HepG2 (cell line): Measurements from ENCODE around the gene NINJ2.

Experiments used
- DPF2 ChIP-seq: sonication (generic); formaldehyde crosslinking; IDR thresholded peaks from 2 replicates; pipeline ENCODE4 v1.4.0; 2020; ENCODE audit warnings: mild to moderate bottlenecking, low read depth, missing genetic modification reagents, borderline replicate concordance
- SALL2 ChIP-seq: sonication (generic); formaldehyde crosslinking; IDR thresholded peaks from 2 replicates; pipeline ENCODE4 v1.8.1; 2023; ENCODE audit warnings: mild to moderate bottlenecking, missing genetic modification reagents, inconsistent platforms
- TF ChIP-seq, protein P1 (sequence below), 2 experiments: sonication (generic) in 1 of 2; formaldehyde crosslinking in 1 of 2; IDR thresholded peaks; 2 replicates each; pipeline versions ENCODE4 v1.4.0 to v1.6.1; 2018 to 2020; ENCODE audit warnings: missing genetic modification reagents in 2 of 2, borderline replicate concordance in 1 of 2, low read depth in 1 of 2, mild to moderate bottlenecking in 1 of 2, missing biosample characterization in 1 of 2
- TF ChIP-seq, protein P2 (sequence below): sonication (generic); formaldehyde crosslinking; conservative IDR thresholded peaks from 2 replicates; pipeline ENCODE4 v1.4.0; 2020; ENCODE audit warnings: missing genetic modification reagents
- TF ChIP-seq, protein P3 (sequence below): sonication (generic); formaldehyde crosslinking; IDR thresholded peaks from 2 replicates; pipeline ENCODE4 v1.5.1; 2020; ENCODE audit warnings: missing genetic modification reagents, mild to moderate bottlenecking, borderline replicate concordance
- TF ChIP-seq, protein P4 (sequence below): sonication (generic); formaldehyde crosslinking; IDR thresholded peaks from 2 replicates; pipeline ENCODE4 v1.4.0; 2020; ENCODE audit warnings: mild to moderate bottlenecking, missing genetic modification reagents, borderline replicate concordance
- TF ChIP-seq, protein P5 (sequence below): sonication (generic); formaldehyde crosslinking; IDR thresholded peaks from 2 replicates; pipeline ENCODE4 v1.5.0; 2020; ENCODE audit warnings: mild to moderate bottlenecking, missing genetic modification reagents, moderate library complexity

DNA sequence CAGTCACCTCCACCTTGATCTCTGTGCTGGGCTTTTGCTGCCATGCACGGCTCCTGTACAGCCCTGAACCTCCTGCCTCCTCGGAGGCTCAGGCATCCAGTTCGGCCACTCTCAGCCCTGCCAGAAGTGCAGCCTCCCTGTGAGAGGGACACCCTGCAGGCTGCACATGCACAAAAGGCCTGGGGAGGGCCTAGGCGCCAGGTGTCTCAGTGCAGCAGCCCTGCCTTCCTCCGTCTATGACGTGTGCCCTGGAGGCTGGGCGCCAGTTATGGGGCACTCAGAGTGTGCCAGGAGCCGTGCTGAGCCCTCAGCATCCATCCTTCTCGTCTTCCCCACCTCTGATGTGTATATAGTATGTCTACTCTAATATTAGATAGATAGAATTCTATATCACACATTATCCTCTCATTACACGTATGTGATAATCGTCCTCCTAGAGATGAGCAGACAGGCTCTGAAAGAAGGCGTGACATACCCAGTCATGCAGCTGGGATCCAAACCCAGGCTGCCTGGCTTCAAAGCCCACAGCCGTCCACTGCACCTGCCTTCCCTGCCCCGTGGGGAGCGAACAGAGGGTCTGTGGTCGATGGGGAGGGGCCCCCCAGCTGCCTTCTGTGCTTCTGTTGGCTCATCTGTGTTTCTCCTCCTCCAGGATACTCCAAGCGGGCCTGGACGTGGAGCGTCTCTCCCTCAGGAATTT lies 102.4 kb downstream of the NINJ2 start:
- TF ChIP-seq, protein P1, sequence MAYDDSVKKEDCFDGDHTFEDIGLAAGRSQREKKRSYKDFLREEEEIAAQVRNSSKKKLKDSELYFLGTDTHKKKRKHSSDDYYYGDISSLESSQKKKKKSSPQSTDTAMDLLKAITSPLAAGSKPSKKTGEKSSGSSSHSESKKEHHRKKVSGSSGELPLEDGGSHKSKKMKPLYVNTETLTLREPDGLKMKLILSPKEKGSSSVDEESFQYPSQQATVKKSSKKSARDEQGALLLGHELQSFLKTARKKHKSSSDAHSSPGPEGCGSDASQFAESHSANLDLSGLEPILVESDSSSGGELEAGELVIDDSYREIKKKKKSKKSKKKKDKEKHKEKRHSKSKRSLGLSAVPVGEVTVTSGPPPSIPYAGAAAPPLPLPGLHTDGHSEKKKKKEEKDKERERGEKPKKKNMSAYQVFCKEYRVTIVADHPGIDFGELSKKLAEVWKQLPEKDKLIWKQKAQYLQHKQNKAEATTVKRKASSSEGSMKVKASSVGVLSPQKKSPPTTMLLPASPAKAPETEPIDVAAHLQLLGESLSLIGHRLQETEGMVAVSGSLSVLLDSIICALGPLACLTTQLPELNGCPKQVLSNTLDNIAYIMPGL (CRISPR knock-in tag; IDR thresholded peaks at IDR 0.05; ENCODE audit: borderline replicate concordance in 1 of 2, low read depth in 1 of 2) = no peak
- TF ChIP-seq, protein P2, sequence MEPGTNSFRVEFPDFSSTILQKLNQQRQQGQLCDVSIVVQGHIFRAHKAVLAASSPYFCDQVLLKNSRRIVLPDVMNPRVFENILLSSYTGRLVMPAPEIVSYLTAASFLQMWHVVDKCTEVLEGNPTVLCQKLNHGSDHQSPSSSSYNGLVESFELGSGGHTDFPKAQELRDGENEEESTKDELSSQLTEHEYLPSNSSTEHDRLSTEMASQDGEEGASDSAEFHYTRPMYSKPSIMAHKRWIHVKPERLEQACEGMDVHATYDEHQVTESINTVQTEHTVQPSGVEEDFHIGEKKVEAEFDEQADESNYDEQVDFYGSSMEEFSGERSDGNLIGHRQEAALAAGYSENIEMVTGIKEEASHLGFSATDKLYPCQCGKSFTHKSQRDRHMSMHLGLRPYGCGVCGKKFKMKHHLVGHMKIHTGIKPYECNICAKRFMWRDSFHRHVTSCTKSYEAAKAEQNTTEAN (CRISPR knock-in tag) = no peak
- TF ChIP-seq DPF2 (CRISPR knock-in tag) (no peak), SALL2 (CRISPR knock-in tag) (no peak)
- TF ChIP-seq, protein P3, sequence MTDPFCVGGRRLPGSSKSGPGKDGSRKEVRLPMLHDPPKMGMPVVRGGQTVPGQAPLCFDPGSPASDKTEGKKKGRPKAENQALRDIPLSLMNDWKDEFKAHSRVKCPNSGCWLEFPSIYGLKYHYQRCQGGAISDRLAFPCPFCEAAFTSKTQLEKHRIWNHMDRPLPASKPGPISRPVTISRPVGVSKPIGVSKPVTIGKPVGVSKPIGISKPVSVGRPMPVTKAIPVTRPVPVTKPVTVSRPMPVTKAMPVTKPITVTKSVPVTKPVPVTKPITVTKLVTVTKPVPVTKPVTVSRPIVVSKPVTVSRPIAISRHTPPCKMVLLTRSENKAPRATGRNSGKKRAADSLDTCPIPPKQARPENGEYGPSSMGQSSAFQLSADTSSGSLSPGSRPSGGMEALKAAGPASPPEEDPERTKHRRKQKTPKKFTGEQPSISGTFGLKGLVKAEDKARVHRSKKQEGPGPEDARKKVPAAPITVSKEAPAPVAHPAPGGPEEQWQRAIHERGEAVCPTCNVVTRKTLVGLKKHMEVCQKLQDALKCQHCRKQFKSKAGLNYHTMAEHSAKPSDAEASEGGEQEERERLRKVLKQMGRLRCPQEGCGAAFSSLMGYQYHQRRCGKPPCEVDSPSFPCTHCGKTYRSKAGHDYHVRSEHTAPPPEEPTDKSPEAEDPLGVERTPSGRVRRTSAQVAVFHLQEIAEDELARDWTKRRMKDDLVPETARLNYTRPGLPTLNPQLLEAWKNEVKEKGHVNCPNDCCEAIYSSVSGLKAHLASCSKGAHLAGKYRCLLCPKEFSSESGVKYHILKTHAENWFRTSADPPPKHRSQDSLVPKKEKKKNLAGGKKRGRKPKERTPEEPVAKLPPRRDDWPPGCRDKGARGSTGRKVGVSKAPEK (CRISPR knock-in tag) = no peak
- TF ChIP-seq, protein P4, sequence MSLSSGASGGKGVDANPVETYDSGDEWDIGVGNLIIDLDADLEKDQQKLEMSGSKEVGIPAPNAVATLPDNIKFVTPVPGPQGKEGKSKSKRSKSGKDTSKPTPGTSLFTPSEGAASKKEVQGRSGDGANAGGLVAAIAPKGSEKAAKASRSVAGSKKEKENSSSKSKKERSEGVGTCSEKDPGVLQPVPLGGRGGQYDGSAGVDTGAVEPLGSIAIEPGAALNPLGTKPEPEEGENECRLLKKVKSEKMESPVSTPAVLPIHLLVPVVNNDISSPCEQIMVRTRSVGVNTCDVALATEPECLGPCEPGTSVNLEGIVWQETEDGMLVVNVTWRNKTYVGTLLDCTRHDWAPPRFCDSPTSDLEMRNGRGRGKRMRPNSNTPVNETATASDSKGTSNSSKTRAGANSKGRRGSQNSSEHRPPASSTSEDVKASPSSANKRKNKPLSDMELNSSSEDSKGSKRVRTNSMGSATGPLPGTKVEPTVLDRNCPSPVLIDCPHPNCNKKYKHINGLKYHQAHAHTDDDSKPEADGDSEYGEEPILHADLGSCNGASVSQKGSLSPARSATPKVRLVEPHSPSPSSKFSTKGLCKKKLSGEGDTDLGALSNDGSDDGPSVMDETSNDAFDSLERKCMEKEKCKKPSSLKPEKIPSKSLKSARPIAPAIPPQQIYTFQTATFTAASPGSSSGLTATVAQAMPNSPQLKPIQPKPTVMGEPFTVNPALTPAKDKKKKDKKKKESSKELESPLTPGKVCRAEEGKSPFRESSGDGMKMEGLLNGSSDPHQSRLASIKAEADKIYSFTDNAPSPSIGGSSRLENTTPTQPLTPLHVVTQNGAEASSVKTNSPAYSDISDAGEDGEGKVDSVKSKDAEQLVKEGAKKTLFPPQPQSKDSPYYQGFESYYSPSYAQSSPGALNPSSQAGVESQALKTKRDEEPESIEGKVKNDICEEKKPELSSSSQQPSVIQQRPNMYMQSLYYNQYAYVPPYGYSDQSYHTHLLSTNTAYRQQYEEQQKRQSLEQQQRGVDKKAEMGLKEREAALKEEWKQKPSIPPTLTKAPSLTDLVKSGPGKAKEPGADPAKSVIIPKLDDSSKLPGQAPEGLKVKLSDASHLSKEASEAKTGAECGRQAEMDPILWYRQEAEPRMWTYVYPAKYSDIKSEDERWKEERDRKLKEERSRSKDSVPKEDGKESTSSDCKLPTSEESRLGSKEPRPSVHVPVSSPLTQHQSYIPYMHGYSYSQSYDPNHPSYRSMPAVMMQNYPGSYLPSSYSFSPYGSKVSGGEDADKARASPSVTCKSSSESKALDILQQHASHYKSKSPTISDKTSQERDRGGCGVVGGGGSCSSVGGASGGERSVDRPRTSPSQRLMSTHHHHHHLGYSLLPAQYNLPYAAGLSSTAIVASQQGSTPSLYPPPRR (CRISPR knock-in tag) = no peak
- TF ChIP-seq, protein P5, sequence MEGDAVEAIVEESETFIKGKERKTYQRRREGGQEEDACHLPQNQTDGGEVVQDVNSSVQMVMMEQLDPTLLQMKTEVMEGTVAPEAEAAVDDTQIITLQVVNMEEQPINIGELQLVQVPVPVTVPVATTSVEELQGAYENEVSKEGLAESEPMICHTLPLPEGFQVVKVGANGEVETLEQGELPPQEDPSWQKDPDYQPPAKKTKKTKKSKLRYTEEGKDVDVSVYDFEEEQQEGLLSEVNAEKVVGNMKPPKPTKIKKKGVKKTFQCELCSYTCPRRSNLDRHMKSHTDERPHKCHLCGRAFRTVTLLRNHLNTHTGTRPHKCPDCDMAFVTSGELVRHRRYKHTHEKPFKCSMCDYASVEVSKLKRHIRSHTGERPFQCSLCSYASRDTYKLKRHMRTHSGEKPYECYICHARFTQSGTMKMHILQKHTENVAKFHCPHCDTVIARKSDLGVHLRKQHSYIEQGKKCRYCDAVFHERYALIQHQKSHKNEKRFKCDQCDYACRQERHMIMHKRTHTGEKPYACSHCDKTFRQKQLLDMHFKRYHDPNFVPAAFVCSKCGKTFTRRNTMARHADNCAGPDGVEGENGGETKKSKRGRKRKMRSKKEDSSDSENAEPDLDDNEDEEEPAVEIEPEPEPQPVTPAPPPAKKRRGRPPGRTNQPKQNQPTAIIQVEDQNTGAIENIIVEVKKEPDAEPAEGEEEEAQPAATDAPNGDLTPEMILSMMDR (CRISPR knock-in tag) = no peak
